GM12878 (cell line): Measurements from ENCODE around the gene PPP1R36. TPM values are rescaled to one million over a fixed set of nuclear protein-coding genes. Genes with fewer than 3 reads are reported as not detected.

Experiments used
- GATAD2B ChIP-seq: fragments of 450-650 bp; conservative IDR thresholded peaks from 2 replicates; pipeline ENCODE4 v1.6.1; 2017; ENCODE audit warnings: low read depth, mild to moderate bottlenecking, moderate library complexity
- JUNB ChIP-seq: IDR thresholded peaks from 2 replicates; pipeline ENCODE4 v1.6.1; 2016; ENCODE audit warnings: antibody characterized with exemption, mild to moderate bottlenecking
- JUND ChIP-seq: IDR thresholded peaks from 2 replicates; pipeline ENCODE4 v1.6.1; 2012; ENCODE audit warnings: low read depth, mild to moderate bottlenecking, low read length, improper control_type of control experiment, moderate library complexity
- MEF2B ChIP-seq: fragments of 450-650 bp; IDR thresholded peaks from 2 replicates; pipeline ENCODE4 v1.6.1; 2018; ENCODE audit warnings: mild to moderate bottlenecking, moderate library complexity; ENCODE audit not compliant: partially characterized antibody, poor library complexity, severe bottlenecking
- NFIC ChIP-seq: IDR thresholded peaks from 2 replicates; pipeline ENCODE4 v1.6.1; 2012; ENCODE audit warnings: low read depth, mild to moderate bottlenecking, inconsistent platforms, low read length, moderate library complexity
- PAX5 ChIP-seq: IDR thresholded peaks from 2 replicates; pipeline ENCODE4 v1.6.1; 2011; ENCODE audit warnings: low read depth, low read length, borderline replicate concordance
- SMAD1 ChIP-seq: fragments of 450-650 bp; IDR thresholded peaks from 2 replicates; pipeline ENCODE4 v1.6.1; 2018; ENCODE audit warnings: mild to moderate bottlenecking, low read depth; ENCODE audit not compliant: partially characterized antibody
- STAT3 ChIP-seq: IDR thresholded peaks from 2 replicates; pipeline ENCODE4 v1.6.1; 2011; ENCODE audit warnings: low read depth, low read length, improper control_type of control experiment
- SUPT20H ChIP-seq: IDR thresholded peaks from 2 replicates; pipeline ENCODE4 v1.6.1; 2011; ENCODE audit warnings: low read depth, mild to moderate bottlenecking, low read length, moderate library complexity, borderline replicate concordance; ENCODE audit not compliant: control insufficient read depth
- TCF3 ChIP-seq: IDR thresholded peaks from 2 replicates; pipeline ENCODE4 v1.6.1; 2012; ENCODE audit warnings: low read depth, mild to moderate bottlenecking, low read length, borderline replicate concordance; ENCODE audit not compliant: insufficient read depth
- polyA plus RNA-seq, 11 experiments: library from polyadenylated mRNA; depleted of rRNA in 4 of 11; unstranded in 6 of 11; stranded (reverse) in 5 of 11; fragments of >200 nt; fragmentation: Nextera tagmentation in 4 of 11; fragmentation: Illumina TruSeq in 1 of 11; extraction: Ambion mirVana in 4 of 11; extraction: Trizol in 1 of 11; gene quantifications; 1 replicate in 1 of 11; 2 replicates in 10 of 11; pipeline versions ENCODE4 v1.2.1 to v1.2.3, GENCODE V29; 2011 to 2016; ENCODE audit warnings: inconsistent platforms in 2 of 11, missing spikeins in 2 of 11, low read depth in 1 of 11
- total RNA-seq, 4 experiments: library from RNA; depleted of rRNA in 3 of 4; stranded (reverse); fragments of >200 nt in 3 of 4; fragmentation: Illumina TruSeq in 1 of 4; extraction: Trizol in 1 of 4; gene quantifications; 2 replicates each; pipeline versions ENCODE4 v1.2.1 to v1.2.3, GENCODE V29; 2013 to 2021
- TF ChIP-seq, protein P1 (sequence below): fragments of 450-650 bp; IDR thresholded peaks from 2 replicates; pipeline ENCODE4 v1.6.1; 2017; ENCODE audit warnings: mild to moderate bottlenecking, moderate library complexity

Gene PPP1R36
- total and polyA plus RNA-seq, 10 of the 15 experiments (the other 5 are each of a cell fraction or from before 2014, with no cell fraction given) = 0.12 to 0.13 TPM; not detected in 8

DNA sequence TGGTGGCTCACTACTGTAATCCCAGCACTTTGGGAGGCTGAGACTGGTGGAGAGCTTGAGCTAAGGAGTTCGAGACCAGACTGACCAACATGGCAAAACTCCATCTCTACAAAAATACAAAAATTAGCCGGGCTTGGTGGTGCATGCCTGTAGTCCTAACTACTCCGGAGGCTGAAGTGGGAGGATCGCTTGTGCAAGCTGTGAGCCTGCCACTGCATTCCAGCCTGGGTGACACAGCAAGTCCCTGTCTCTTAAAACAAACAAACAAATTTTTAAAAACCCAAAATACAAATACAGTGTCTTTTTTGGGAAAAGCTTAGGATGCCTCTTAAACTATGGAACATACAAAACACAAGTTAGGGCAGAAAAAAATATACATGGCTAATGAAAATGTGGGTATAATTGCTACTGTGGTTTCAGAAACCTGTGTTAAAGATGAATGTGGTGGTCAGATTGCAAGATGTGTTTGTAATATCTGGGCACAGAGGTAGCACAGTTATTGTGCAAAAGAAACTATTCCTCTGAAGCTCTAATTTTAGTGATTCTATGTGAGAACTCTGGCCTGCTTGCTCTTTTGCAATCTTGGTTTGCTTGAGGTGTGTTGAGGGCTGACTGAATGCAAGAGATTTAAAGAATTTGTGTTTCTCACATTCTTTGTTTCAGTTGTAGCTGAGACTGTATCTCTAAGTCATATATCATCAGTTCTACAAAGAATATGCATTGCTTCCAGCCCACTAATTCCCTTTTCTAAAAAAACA lies 13.1 kb upstream of the PPP1R36 start (continued):
- TF ChIP-seq, protein P1, sequence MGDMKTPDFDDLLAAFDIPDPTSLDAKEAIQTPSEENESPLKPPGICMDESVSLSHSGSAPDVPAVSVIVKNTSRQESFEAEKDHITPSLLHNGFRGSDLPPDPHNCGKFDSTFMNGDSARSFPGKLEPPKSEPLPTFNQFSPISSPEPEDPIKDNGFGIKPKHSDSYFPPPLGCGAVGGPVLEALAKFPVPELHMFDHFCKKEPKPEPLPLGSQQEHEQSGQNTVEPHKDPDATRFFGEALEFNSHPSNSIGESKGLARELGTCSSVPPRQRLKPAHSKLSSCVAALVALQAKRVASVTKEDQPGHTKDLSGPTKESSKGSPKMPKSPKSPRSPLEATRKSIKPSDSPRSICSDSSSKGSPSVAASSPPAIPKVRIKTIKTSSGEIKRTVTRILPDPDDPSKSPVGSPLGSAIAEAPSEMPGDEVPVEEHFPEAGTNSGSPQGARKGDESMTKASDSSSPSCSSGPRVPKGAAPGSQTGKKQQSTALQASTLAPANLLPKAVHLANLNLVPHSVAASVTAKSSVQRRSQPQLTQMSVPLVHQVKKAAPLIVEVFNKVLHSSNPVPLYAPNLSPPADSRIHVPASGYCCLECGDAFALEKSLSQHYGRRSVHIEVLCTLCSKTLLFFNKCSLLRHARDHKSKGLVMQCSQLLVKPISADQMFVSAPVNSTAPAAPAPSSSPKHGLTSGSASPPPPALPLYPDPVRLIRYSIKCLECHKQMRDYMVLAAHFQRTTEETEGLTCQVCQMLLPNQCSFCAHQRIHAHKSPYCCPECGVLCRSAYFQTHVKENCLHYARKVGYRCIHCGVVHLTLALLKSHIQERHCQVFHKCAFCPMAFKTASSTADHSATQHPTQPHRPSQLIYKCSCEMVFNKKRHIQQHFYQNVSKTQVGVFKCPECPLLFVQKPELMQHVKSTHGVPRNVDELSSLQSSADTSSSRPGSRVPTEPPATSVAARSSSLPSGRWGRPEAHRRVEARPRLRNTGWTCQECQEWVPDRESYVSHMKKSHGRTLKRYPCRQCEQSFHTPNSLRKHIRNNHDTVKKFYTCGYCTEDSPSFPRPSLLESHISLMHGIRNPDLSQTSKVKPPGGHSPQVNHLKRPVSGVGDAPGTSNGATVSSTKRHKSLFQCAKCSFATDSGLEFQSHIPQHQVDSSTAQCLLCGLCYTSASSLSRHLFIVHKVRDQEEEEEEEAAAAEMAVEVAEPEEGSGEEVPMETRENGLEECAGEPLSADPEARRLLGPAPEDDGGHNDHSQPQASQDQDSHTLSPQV = no peak
- TF ChIP-seq PAX5 (no peak), SMAD1 (no peak), MEF2B (no peak), GATAD2B (no peak), STAT3 (no peak), NFIC (no peak), SUPT20H (no peak), TCF3 (no peak), JUNB (no peak), JUND (no peak)
